Rectal smooth muscle tissue (tissue), 1 donor: ENCODE measurements around the gene ANKRD60.

Source experiments
- H3K27ac ChIP-seq: one replicate; pipeline ENCODE4 v1.7.0; 2013; ENCODE audit warnings: low read depth, low read length, inconsistent platforms
- H3K27me3 ChIP-seq: one replicate; pipeline ENCODE4 v1.7.0; 2013; ENCODE audit warnings: low read length; ENCODE audit not compliant: control insufficient read depth, insufficient read depth
- H3K36me3 ChIP-seq: one replicate; pipeline ENCODE4 v1.7.0; 2013; ENCODE audit warnings: low read length; ENCODE audit not compliant: control insufficient read depth, insufficient read depth
- H3K4me1 ChIP-seq: one replicate; pipeline ENCODE4 v1.7.0; 2013; ENCODE audit warnings: low read length; ENCODE audit not compliant: control insufficient read depth, insufficient read depth
- H3K4me3 ChIP-seq: one replicate; pipeline ENCODE4 v1.7.0; 2013; ENCODE audit warnings: low read length
- H3K9ac ChIP-seq: one replicate; pipeline ENCODE4 v1.7.0; 2013; ENCODE audit warnings: low read length

Gene ANKRD60

GRCh38 chr20:58173930-58174707 lies 54.3 kb downstream of the ANKRD60 start:
- Histone ChIP-seq H3K4me1 (peaks cover 3% of the 10 kb centered on the region), H3K27ac (peak overlapping the region; percentile 69), H3K9ac (no peak overlapping the region), H3K27me3 (no peaks in the 10 kb centered on the region), H3K36me3 (no peaks in the 10 kb centered on the region), H3K4me3 (no peak overlapping the region)

GRCh38 chr20:58173091-58173490 lies 55.4 kb downstream of the ANKRD60 start:
- H3K27me3 ChIP-seq: no peaks in the 10 kb centered on the region

GRCh38 chr20:58171796-58172425 lies 56.5 kb downstream of the ANKRD60 start:
- H3K36me3 ChIP-seq: no peaks in the 10 kb centered on the region
- no peak overlapping the region for H3K27ac ChIP-seq
- no peaks in the 10 kb centered on the region for H3K27me3 ChIP-seq
- H3K4me3 ChIP-seq: no peak overlapping the region
- H3K4me1 ChIP-seq: peaks cover 3% of the 10 kb centered on the region
- no peak overlapping the region for H3K9ac ChIP-seq

More at GRCh38 chr20:58173091-58173490, 55.4 kb downstream of the ANKRD60 start:
- Histone ChIP-seq H3K4me1 (peaks cover 3% of the 10 kb centered on the region), H3K27ac (no peak overlapping the region), H3K9ac (no peak overlapping the region), H3K36me3 (no peaks in the 10 kb centered on the region), H3K4me3 (no peak overlapping the region)

- no peaks in the 10 kb centered on the region for H3K36me3 ChIP-seq
- H3K27ac ChIP-seq: no peak overlapping the region
- H3K4me3 ChIP-seq: no peak overlapping the region
- H3K4me1 ChIP-seq: no peaks in the 10 kb centered on the region
- no peaks in the 10 kb centered on the region for H3K27me3 ChIP-seq
- H3K9ac ChIP-seq: no peak overlapping the region
Measured at GRCh38 chr20:58169450-58169849, 59.0 kb downstream of the ANKRD60 start.

GRCh38 chr20:58168843-58169242 lies 59.6 kb downstream of the ANKRD60 start:
- no peaks in the 10 kb centered on the region for H3K36me3 ChIP-seq
- H3K9ac ChIP-seq: no peak overlapping the region

GRCh38 chr20:58167759-58168158 lies 60.7 kb downstream of the ANKRD60 start:
- no peaks in the 10 kb centered on the region for H3K36me3 ChIP-seq
- H3K4me1 ChIP-seq: no peaks in the 10 kb centered on the region
- H3K4me3 ChIP-seq: no peak overlapping the region
- H3K27ac ChIP-seq: no peak overlapping the region
- no peak overlapping the region for H3K9ac ChIP-seq
- no peaks in the 10 kb centered on the region for H3K27me3 ChIP-seq

More at GRCh38 chr20:58168843-58169242, 59.6 kb downstream of the ANKRD60 start:
- no peak overlapping the region for H3K4me3 ChIP-seq
- no peaks in the 10 kb centered on the region for H3K27me3 ChIP-seq
- no peaks in the 10 kb centered on the region for H3K4me1 ChIP-seq
- no peak overlapping the region for H3K27ac ChIP-seq
